HEK293 (cell line): Measurements from ENCODE around the gene CPEB2.

Experiments used
- CTCF ChIA-PET: fragments of 350-600 bp; formaldehyde crosslinking; extraction: SDS; loops from one replicate; lab custom pipeline; 2021; ENCODE audit warnings: antibody characterized with exemption; lab: Yijun Ruan, JAX
- POLR2A ChIA-PET: fragments of 300-600 bp; formaldehyde crosslinking; extraction: SDS; loops from one replicate; lab custom pipeline; 2020; ENCODE audit warnings: antibody characterized with exemption, inconsistent platforms; lab: Yijun Ruan, JAX
- H3K27ac ChIP-seq: fragments of 200-500 bp; sonication (Bioruptor generic); 2 replicates; pipeline ENCODE4 v1.5.1; 2014; ENCODE audit warnings: low read depth, low read length, control low read depth, inconsistent platforms; ENCODE audit errors: extremely low read depth
- H3K36me3 ChIP-seq, 2 experiments: fragments of 200-500 bp in 1 of 2; sonication (Bioruptor generic) in 1 of 2; 1 replicate in 1 of 2; 2 replicates in 1 of 2; pipeline ENCODE4 v1.5.1; 2014 to 2017; ENCODE audit warnings: inconsistent platforms in 2 of 2, low read length in 2 of 2; ENCODE audit not compliant: control insufficient read depth in 2 of 2, insufficient read depth in 1 of 2
- H3K4me1 ChIP-seq: fragments of 200-500 bp; sonication (Bioruptor generic); 2 replicates; pipeline ENCODE4 v1.5.1; 2014; ENCODE audit warnings: mild to moderate bottlenecking, low read length, inconsistent platforms; ENCODE audit not compliant: control insufficient read depth, insufficient read depth
- H3K4me3 ChIP-seq: 2 replicates; pipeline ENCODE4 v1.5.1; 2011; ENCODE audit warnings: low read depth, mild to moderate bottlenecking, control low read depth, low read length, moderate library complexity
- H3K9me3 ChIP-seq: fragments of 200-500 bp; sonication (Bioruptor generic); 2 replicates; pipeline ENCODE4 v1.5.1; 2014; ENCODE audit warnings: low read depth, low read length, inconsistent platforms; ENCODE audit not compliant: control insufficient read depth, insufficient read depth
- GFI1B ChIP-seq: fragments of 450-650 bp; formaldehyde crosslinking; IDR thresholded peaks from 2 replicates; pipeline ENCODE4 v1.5.1; 2016; ENCODE audit warnings: missing biosample characterization, missing genetic modification characterization
- HOXD13 ChIP-seq: sonication (generic); formaldehyde crosslinking; IDR thresholded peaks from 2 replicates; pipeline ENCODE4 v1.8.0; 2022; ENCODE audit warnings: missing genetic modification reagents, borderline replicate concordance
- KLF16 ChIP-seq: fragments of 450-650 bp; formaldehyde crosslinking; IDR thresholded peaks from 2 replicates; pipeline ENCODE4 v1.5.1; 2017; ENCODE audit warnings: missing biosample characterization, missing genetic modification characterization
- OVOL3 ChIP-seq: fragments of 450-650 bp; formaldehyde crosslinking; IDR thresholded peaks from 2 replicates; pipeline ENCODE4 v1.5.1; 2016; ENCODE audit warnings: missing biosample characterization, missing genetic modification characterization
- SALL2 ChIP-seq: fragments of 450-650 bp; formaldehyde crosslinking; IDR thresholded peaks from 2 replicates; pipeline ENCODE4 v1.5.0; 2017; ENCODE audit warnings: missing biosample characterization, mild to moderate bottlenecking, missing genetic modification characterization, borderline replicate concordance
- TSHZ1 ChIP-seq: fragments of 450-650 bp; formaldehyde crosslinking; IDR thresholded peaks from 2 replicates; pipeline ENCODE4 v1.5.1; 2016; ENCODE audit warnings: missing biosample characterization, missing genetic modification characterization, borderline replicate concordance
- ZNF10 ChIP-seq: fragments of 450-650 bp; formaldehyde crosslinking; IDR thresholded peaks from 2 replicates; pipeline ENCODE4 v1.5.1; 2017; ENCODE audit warnings: missing biosample characterization, missing genetic modification characterization
- ZNF174 ChIP-seq: fragments of 450-650 bp; formaldehyde crosslinking; IDR thresholded peaks from 2 replicates; pipeline ENCODE4 v1.5.0; 2017; ENCODE audit warnings: missing biosample characterization, mild to moderate bottlenecking, missing genetic modification characterization
- ZNF214 ChIP-seq: fragments of 450-650 bp; formaldehyde crosslinking; IDR thresholded peaks from 2 replicates; pipeline ENCODE4 v1.5.1; 2017; ENCODE audit warnings: missing biosample characterization, mild to moderate bottlenecking, missing genetic modification characterization, borderline replicate concordance
- ZNF248 ChIP-seq: fragments of 450-650 bp; formaldehyde crosslinking; IDR thresholded peaks from 2 replicates; pipeline ENCODE4 v1.5.1; 2017; ENCODE audit warnings: missing biosample characterization, missing genetic modification characterization
- ZNF362 ChIP-seq: fragments of 450-650 bp; formaldehyde crosslinking; IDR thresholded peaks from 2 replicates; pipeline ENCODE4 v1.5.1; 2016; ENCODE audit warnings: missing biosample characterization, missing genetic modification characterization
- ZNF501 ChIP-seq: fragments of 450-650 bp; formaldehyde crosslinking; IDR thresholded peaks from 2 replicates; pipeline ENCODE4 v1.5.1; 2016; ENCODE audit warnings: missing biosample characterization, missing genetic modification characterization
- ZNF549 ChIP-seq: fragments of 450-650 bp; IDR thresholded peaks from 2 replicates; pipeline ENCODE4 v1.5.1; 2018; ENCODE audit warnings: missing biosample characterization, missing genetic modification characterization, mild to moderate bottlenecking, inconsistent platforms, moderate library complexity
- ZNF558 ChIP-seq: fragments of 450-650 bp; formaldehyde crosslinking; IDR thresholded peaks from 2 replicates; pipeline ENCODE4 v1.5.1; 2016; ENCODE audit warnings: missing biosample characterization, missing genetic modification characterization
- ZNF580 ChIP-seq: fragments of 450-650 bp; formaldehyde crosslinking; IDR thresholded peaks from 2 replicates; pipeline ENCODE4 v1.5.1; 2016; ENCODE audit warnings: missing biosample characterization, missing genetic modification characterization
- TF ChIP-seq, protein P1 (sequence below): fragments of 450-650 bp; formaldehyde crosslinking; IDR thresholded peaks from 2 replicates; pipeline ENCODE4 v1.5.1; 2016; ENCODE audit warnings: missing biosample characterization, missing genetic modification characterization

The CPEB2 gene

GRCh38 chr4:15001869-15002658, at the start of gene CPEB2 (continued):
- no peak for TF ChIP-seq TSHZ1 (tag by site-specific recombination)
- no peak for TF ChIP-seq GFI1B (tag by site-specific recombination)
- TF ChIP-seq OVOL3: no peak
- TF ChIP-seq HOXD13 (CRISPR knock-in tag): no peak
- TF ChIP-seq, protein P1, sequence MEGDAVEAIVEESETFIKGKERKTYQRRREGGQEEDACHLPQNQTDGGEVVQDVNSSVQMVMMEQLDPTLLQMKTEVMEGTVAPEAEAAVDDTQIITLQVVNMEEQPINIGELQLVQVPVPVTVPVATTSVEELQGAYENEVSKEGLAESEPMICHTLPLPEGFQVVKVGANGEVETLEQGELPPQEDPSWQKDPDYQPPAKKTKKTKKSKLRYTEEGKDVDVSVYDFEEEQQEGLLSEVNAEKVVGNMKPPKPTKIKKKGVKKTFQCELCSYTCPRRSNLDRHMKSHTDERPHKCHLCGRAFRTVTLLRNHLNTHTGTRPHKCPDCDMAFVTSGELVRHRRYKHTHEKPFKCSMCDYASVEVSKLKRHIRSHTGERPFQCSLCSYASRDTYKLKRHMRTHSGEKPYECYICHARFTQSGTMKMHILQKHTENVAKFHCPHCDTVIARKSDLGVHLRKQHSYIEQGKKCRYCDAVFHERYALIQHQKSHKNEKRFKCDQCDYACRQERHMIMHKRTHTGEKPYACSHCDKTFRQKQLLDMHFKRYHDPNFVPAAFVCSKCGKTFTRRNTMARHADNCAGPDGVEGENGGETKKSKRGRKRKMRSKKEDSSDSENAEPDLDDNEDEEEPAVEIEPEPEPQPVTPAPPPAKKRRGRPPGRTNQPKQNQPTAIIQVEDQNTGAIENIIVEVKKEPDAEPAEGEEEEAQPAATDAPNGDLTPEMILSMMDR (tag by site-specific recombination): peak; percentile 31; the same call in 1 of the 2 replicates

- Histone ChIP-seq H3K36me3 (no peaks in the 10 kb centered on the region), H3K4me3 (no peak overlapping the region), H3K27ac (no peak overlapping the region), H3K4me1 (no peaks in the 10 kb centered on the region)
- CTCF ChIA-PET: no interaction called here
- no peak for TF ChIP-seq ZNF549 (tag by site-specific recombination)
- no peak for TF ChIP-seq KLF16 (tag by site-specific recombination)
- no peak for TF ChIP-seq ZNF501 (tag by site-specific recombination)
- TF ChIP-seq SALL2 (tag by site-specific recombination): no peak
- no peak for TF ChIP-seq ZNF580 (tag by site-specific recombination)
- TF ChIP-seq HOXD13 (CRISPR knock-in tag): no peak
- TF ChIP-seq, all 188 proteins: peak for 0
- no peaks in the 10 kb centered on the region for H3K9me3 ChIP-seq
- POLR2A ChIA-PET: no interaction called here
Measured at GRCh38 chr4:14958436-14958835, 43.8 kb upstream of the CPEB2 start.

- no peak overlapping the region for H3K27ac ChIP-seq
- ChIA-PET CTCF (no interaction called here), POLR2A (no interaction called here)
- no peaks in the 10 kb centered on the region for H3K36me3 ChIP-seq
- H3K4me3 ChIP-seq: no peak overlapping the region
- no peaks in the 10 kb centered on the region for H3K4me1 ChIP-seq
- no peak for TF ChIP-seq ZNF214 (tag by site-specific recombination)
- no peak for TF ChIP-seq ZNF362 (tag by site-specific recombination)
- no peak for TF ChIP-seq ZNF248 (tag by site-specific recombination)
- TF ChIP-seq ZNF174 (tag by site-specific recombination): no peak
- TF ChIP-seq ZNF10 (tag by site-specific recombination): no peak
- no peak for TF ChIP-seq ZNF558
- H3K9me3 ChIP-seq: no peaks in the 10 kb centered on the region
Measured at GRCh38 chr4:14961292-14961691, 41.0 kb upstream of the CPEB2 start.
